Stimulated activated CD4-positive, alpha-beta T cell treated with anti-CD3 and anti-CD28 coated beads, Interleukin-2, amount 100 ng/mL, for 4 hours (primary cell): ENCODE data around the gene SACM1L.

Source experiments
- DNase-seq: peaks from one replicate; pipeline ENCODE4 v3.0.0-alpha.2; 2020; ENCODE audit warnings: low read depth

The SACM1L gene, protein sequence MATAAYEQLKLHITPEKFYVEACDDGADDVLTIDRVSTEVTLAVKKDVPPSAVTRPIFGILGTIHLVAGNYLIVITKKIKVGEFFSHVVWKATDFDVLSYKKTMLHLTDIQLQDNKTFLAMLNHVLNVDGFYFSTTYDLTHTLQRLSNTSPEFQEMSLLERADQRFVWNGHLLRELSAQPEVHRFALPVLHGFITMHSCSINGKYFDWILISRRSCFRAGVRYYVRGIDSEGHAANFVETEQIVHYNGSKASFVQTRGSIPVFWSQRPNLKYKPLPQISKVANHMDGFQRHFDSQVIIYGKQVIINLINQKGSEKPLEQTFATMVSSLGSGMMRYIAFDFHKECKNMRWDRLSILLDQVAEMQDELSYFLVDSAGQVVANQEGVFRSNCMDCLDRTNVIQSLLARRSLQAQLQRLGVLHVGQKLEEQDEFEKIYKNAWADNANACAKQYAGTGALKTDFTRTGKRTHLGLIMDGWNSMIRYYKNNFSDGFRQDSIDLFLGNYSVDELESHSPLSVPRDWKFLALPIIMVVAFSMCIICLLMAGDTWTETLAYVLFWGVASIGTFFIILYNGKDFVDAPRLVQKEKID

DNA sequence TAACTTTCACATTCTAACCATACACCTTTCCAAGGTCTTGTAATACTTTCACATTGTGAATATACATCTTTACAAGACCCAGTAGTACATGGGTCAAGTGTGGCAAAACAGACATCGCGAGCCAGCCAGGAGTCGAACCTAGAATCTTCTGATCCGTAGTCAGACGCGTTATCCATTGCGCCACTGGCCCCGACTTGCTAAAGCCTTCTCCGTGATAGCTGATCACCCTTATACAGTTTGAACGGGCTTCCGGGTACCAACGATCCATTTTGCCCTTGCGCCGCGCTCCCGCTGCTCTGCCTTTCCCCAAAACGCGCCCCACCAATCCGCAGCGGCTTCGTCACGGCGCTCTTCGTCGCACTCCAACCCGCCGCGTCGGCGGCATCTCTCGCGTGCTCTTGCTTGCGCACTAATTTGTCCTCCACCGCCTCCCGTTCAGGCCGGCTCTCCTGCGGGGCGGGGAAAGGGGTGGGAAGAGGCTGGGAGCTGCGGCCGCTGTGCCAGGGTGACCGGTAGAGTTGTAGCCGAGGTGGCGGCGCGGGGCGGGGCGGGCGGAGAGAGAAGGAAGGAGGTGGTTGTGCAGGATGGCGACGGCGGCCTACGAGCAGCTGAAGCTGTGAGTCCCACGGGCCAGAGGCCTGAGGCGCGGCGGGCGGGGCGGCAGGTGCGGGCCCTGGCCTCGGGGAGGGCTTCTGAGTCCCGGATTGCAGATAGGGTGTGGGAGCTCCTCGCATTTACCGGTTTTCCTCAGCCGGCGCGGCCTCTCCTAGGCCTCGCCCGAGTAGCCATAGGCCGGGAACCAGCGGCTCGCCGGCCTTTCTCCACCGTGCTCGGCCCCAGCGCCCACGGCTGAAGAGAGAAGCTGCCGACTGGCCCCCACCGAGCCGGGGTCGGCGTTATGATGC, at the start of gene SACM1L:
Gene SACM1L, plus strand, starts transcription at position 515 of the 905 bp plus-strand sequence. Its CDS starts 70 bp downstream, at position 585.
- peak; percentile 91 for DNase-seq

DNA sequence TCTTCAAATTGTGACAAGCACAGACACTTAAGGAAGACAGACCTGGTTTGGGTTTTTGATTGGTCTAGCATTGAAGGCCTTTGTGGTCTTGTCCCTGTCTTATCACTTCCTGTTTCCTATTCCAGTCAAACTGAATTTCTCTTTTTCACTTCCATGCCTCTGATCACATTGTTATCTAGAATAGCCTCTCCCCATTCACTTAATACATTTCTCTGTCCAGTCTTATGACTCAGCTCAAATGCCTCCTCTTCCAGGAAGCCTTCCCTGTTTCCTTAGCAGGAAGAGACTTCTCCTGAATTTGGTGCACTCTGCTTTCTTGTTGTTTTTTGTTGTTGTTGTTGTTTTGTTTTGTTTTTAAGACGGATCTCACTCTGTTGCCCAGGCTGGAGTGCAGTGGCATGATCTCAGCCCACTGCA, 49.1 kb upstream of the SACM1L start:
- no peak for DNase-seq

DNA sequence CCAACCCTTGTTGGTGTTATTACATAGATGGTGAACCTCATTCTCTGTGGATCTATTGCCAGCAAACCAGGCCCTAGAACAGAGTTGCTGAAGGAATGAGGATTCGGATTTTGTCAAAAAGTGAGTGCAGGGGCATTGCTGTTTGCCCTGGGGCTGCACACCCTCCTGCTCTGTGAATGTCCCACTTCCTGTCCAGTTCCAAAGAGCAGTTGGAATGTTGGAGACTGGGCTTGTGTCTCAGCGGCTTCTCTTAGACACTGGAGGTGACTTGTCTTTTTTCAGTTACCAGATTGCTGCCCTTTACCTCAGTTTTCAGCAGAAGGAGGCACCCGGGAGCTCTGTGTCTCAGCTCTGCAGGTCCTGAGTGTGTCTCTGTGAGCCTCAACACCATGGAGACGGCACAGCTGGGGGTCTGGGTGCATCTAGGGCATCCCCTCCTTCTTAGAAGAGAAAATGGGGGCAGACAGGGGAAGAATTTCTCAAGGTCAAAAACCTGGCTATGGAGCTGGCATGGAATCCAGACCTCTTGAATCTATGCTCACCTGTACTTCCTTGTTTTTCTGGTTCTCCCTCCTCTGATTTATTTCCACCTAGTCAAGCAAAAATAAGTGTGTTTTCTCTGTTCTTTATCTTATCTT, 48.4 kb upstream of the SACM1L start:
- no peak for DNase-seq

DNA sequence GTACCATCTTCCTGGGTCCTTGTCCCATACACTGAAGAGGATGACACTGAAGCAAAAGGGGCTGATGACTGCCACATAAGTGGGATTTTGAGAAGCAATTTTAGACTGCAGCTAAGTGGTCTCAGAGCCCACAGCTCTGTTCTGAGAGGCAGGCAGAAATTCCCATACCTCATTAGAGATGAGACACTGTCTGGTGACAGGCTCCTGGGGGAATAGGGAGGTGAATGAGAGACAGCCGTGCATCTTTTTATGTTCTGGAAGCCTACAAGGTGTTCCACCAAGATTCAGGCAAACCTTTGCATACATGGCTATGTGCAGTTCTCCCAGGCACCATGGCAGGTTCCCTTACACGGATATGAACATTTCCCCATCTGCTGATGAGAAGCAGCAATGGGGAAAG, 47.4 kb upstream of the SACM1L start:
- DNase-seq: no peak

DNA sequence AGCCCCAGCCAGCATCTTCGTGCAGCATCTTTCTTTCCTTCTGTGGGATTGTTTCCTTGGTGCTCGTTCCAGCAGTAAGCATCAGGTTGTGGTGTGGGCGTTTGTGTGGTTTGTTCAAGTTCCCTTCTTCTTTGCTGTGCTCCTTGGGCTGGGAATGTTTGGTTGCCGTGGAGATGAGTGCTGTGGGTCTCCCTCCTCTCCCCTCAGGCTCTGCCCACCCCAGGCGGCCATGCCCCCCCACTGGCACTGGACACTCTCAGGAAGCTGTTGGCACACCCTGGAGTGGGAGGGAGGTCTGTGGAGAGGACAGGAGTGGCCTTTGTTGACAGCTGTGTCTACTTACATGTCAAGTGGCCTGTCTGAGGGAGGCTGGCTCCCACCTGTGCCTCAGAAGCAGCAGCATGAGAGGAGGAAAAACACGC, 46.5 kb upstream of the SACM1L start:
- DNase-seq: no peak

DNA sequence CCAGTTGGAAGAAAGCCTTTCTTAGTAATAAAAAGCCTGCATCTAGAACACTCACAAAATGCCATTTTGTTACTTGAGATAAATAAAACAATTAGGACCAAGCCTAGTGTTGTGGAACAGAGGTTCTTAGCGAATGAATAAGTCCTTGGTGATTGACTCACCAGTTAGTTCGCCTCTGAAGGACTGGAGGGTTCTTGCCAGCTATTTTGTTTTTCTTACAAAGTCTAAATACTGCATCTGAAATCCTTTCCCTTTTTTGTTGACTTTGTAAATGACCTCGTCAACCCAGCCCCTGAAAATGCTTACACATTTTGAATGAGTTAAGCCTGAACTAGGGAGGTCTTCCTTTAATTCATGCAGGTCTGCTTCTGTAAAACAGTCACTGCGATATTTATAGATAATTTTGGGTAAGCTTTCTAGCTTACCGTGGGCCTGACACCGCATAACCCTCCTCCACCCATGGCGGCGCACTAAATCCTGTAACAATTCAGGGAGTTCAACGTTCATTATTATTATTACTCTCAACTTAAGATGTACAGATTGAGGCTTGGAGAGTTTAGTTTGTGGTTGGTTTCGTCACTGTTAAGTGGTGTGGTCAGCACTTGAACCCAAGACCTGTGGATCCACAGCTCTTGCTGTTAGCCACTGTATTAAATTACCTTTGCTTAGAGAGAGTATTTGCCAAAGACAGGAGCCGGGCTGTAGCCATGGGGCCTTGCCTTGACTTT, 45.0 kb upstream of the SACM1L start:
- no peak for DNase-seq

DNA sequence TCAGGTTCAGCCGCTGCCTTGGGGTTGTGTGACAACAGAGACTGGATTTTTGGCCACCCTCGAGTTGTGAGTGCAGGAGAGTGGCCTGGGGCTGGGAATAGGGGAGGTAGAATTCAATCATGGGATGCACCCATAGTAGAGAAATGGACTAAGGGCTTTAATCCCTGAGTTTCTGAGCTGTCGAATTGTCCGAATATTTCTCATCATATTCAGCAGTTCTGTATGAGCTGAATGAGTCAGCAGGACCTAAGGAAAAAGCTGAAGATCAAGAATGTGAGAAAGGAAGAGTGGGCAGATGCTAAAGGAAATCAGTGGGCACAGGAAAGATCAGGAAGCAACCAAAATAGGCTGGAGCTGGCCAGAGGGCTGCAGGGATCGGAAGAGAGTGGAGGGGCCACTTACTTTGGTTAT, 44.4 kb upstream of the SACM1L start:
- DNase-seq: no peak

DNA sequence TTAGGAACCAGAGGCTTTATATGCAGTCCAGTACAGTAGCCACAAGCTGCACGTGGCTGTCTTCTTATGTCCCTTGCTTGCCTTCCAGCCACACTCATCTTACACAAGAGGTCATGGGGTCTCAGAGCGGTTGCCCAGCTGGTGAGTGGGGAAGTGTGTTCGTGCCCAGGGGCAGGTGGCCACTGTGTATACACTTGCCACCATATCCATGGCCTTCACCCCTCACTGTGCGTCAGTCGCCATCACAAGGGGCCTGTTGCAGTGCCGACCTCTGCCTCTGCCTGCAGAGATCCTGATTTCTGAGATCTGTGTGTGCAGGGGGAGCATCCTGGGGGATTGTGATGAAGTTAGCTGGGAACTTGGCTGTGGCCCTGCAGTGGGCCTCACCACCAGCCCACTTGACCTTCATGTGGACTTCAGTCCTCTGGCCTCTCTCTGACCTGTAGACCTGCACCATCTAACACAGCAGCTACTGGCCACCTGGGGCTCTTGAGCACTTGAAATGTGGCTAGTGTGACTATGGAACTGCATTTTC, 43.1 kb upstream of the SACM1L start:
- DNase-seq: no peak

DNA sequence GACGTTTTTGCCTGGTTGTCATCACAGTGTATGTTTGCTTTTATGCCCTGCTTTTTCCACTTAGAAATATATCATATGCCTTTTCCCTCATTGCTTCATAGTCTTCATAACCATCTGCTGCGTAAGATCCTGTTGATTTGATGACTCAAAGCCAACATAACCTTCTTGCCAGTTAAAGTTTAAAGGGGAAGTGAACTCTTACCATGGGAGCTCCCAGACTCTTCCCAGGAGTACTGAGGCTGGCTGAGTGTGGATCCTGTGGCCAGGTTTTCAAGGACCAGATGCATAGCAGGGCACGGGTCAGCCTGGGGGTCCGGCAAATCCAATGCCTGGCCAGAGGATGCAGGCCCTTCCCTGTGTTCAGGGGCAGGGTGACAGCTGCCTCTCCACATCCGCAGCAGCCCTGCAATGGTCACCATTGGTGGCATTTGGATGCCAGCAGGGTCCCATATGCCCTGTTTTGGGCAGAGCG, 42.0 kb upstream of the SACM1L start:
- no peak for DNase-seq

DNA sequence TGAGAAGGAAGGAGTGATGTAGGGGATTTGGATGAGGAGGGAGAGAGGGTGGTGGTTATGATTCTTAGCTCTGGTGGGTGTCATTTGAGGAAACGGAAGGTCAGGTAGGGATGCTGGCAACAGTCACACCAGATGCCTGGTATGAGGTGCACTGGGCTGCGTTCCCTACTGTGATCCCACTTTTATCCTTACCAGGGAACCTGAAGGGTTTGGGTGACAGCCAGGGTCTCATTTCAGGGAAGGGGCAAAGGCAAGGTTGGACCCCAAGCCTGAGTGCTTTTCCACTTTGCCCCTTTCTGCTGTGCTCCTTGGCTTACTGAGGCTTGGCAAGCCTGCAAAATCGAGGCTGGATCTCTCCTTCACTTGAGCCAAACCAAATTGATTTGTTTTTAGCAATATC, 36.0 kb upstream of the SACM1L start:
- DNase-seq: no peak

DNA sequence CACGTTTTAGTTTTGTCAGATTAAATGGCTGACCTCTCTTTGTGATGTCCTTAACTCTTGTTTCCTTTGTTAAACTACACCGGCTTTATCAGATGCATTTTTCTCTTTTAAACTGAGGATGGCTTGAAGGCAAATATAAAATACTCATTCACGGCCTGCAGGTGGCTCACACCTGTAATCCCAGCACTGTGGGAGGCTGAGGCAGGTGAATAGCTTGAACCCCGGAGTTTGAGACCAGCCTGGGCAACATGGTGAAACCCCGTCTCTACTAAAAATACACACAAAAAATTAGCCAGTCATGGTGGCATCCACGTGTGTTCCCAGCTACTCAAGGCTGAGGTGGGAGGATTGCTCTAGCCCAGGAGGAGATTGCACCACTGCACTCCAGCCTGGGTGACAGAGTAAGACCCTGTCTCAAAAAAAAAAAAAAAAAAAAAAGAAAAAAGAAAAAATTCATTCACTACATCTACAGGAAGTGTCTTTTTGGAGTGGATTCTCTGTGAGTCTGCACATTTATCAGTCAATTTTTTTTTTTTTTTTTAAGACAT, 34.7 kb upstream of the SACM1L start:
- no peak for DNase-seq

DNA sequence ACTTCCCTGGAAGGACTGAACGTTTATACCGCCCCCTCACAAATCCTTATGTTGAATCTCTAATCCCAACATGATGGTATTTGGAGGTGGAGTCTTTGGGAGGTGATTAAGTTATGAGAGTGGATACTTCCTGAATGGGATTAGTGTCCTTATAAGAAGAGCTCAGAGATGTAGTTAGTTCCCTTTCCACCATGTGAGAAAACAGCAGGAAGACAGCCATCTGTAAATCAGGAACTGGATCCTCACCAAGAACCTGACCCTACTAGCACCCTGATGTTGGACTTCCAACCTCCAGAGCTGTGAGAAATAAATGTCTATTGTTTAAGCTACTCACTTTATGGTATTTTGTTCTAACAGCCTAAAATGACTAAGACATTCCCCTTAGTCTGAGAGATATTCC, 33.3 kb upstream of the SACM1L start:
- DNase-seq: no peak

DNA sequence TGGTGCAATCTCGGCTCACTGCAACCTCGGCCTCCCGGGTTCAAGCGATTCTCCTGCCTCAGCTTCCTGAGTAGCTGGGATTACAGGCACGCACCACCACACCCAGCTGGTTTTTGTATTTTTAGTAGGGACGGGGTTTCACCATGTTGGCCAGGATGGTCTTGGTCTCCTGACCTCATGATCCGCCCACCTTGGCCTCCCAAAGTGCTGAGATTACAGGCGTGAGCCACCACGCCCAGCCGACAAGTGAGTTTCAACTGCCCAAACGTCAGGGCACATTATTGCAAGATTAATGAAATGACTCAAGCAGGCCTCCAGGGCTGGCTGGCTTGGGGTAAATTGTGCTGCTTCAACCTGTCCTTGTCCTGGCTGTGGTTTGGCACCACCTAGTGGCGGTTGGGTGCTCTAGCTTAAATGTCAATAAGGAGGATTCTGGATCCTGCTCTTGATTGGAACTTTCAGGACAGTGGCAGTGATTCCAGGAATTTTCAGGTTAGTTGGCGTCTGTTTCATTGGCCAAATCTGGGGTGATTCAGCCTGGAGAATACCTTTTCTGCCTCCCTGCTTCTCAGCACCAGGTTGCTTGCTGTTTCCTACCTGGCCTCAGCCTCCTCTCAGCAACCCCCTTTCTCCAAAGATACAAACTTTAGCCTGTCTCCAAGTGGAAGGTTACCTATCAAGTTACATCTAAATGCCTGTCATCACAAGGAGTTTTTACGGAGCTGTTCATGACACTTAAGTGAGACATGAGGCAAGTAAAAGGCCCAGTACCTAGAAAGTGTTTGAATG, 32.4 kb upstream of the SACM1L start:
- peak; percentile 81 for DNase-seq

DNA sequence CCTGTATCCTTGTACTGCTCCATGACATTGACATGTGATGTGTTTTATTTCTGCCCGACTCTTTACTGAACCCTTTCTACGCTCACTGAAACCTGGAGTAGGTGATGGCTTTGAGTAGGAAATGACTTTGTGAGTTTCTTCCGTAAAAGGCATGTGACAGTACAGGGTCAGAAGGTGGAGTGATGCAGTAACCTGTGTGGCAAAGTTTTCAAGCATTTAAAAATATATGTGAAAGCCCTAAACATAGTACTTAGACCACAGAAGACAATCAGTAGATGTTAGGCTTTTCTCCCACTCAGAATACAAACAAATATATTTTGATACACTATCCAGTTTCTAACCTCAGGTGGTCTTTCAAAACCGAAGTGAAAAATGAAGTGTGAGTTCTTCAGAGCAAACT, 31.3 kb upstream of the SACM1L start:
- no peak for DNase-seq

DNA sequence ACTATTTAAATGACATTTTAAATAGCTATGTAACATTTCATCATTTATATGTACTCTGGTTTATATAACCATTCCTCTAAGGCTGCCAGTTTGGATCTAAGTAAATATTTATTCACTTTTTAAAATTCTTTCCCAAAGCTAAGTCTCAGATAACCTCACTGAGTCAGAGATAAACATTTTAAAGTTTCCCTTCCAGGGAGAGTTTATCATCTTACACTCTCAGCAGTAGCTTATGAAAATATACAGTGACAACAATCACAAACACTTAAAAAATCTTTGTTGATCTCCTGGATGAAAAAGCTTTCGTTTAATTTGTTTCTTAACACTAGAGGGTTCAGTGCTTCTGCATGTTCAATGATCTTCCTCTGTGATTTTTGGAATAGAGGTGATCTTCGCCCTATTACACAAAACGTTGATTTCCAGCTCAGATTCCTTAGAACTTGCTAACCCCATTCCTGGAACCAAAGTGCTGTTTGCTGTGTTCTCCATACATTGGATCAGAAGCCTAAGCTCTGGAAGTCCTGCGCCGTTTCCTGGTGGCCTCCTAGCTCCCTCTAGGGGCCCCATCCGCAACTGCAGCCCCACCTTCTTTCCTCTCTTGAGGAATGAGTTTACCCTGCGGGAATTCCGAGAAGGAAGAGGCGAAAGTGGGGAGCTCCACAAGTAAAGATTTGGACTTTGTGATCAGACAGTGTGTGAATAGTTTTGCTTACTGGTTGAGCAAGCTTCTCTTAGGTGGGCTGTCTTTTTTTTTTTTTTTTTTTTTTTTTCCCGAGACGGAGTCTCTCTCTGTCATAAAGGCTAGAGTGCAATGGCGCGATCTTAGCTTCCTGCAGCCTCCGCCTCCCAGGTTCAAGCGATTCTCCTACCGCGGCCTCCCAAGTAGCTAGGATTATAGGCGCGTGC, 29.3 kb upstream of the SACM1L start:
- DNase-seq: peak; percentile 17

DNA sequence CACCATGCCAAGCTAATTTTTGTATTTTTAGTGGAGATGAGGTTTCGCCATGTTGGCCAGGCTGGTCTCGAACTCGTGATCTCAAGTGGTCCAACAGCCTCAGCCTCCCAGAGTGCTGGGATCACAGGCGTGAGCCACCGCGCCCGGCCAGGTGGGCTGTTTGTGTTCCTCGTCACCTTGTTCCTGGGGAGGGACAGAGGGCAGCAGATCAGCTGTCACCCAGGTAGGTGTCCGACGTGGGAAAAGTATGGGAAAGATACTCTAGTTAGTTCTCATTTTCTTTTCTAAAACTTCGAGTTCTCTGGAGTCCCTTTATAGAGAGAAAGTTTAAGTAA, 28.7 kb upstream of the SACM1L start:
- DNase-seq: no peak

DNA sequence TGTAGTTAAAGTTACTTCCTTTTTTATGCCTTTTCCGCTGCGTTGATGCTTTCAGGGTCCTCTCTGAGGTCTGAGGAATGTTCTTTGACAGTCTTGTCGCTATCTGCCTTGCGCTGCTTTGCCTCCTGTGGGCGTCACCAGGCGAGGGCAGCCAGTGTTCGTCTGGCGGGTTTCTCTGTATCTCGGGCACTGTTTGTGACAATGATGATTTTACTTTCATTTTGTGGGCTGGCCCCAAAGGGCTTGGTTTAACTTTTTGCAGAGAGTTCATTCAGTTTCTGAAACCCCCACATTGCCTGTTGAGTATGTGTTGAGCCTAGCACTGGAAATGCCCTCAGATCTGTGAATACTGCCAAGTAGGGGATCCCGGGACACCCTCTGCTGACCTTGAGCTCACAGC, 24.6 kb upstream of the SACM1L start:
- DNase-seq: peak; percentile 70

DNA sequence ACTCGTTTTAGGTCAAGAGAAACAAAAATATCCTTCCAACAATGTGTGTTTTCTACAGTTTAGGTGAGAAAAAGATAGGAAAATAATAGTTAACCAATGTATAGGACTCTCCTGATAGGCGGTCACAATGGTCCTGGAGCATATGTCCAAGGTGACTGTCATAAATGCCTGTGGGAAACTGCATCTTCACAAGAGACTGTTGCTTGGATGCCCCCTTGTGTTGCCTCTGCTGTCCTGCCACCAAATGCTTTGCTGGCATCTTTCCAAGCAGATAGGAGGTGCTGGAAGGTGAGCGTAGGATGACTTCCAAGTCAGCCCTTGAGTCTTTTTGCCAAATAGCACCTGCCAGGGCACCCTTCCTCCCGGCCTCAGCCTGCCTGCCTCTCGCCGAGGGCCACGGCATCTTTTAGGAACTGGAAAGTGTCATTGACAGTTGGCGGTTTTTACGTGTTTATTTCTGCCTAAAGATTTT, 24.1 kb upstream of the SACM1L start:
- peak; percentile 45 for DNase-seq
